HepG2 (cell line): ENCODE results near the gene YIF1A. TPM values are rescaled to one million over a fixed set of nuclear protein-coding genes. Genes with fewer than 3 reads are reported as not detected.

ENCODE experiments used
- ATAC-seq: fragments of 200-7000 bp; cut with Tn5 transposase; 3 replicates; pipeline ENCODE4 v1.9.1; 2020; ENCODE audit warnings: mild to moderate bottlenecking, moderate library complexity
- BruUV-seq: library from RNA; stranded (reverse); fragments of 400-500 nt; replicated peaks from 2 replicates; lab custom pipeline; 2021; lab: Mats Ljungman, UMichigan
- CTCF ChIA-PET: fragments of 300-600 bp; formaldehyde crosslinking; extraction: SDS; loops from one replicate; lab custom pipeline; 2021; ENCODE audit warnings: low total read pairs, inconsistent platforms, low intra/inter-chr PET ratio; lab: Yijun Ruan, JAX
- POLR2A ChIA-PET: fragments of 350-600 bp; sonication (Branson Sonifier 250); formaldehyde crosslinking; loops from one replicate; lab custom pipeline; 2020; ENCODE audit warnings: antibody characterized with exemption, inconsistent platforms; lab: Yijun Ruan, JAX
- DNase-seq: peaks from one replicate; pipeline ENCODE4 v3.0.0-alpha.2; 2015; ENCODE audit warnings: low spot score
- FAIRE-seq: peaks from 3 replicates; lab custom pipeline; 2011; peaks lifted over from hg19 to GRCh38; lab: Jason Lieb, UNC
- H2AFZ ChIP-seq: one replicate; pipeline ENCODE4 v1.6.1; 2011; ENCODE audit warnings: low read length, inconsistent platforms
- H3K27ac ChIP-seq: fragments of 300-600 bp; 3 replicates; pipeline ENCODE4 v1.8.0; 2011; ENCODE audit warnings: mixed run types, mild to moderate bottlenecking, mixed read lengths, low read length, inconsistent platforms; ENCODE audit not compliant: insufficient read depth; ENCODE audit errors: extremely low read length
- H3K27me3 ChIP-seq, 2 experiments: fragments of 200-600 bp in 1 of 2; 2 replicates in 1 of 2; 3 replicates in 1 of 2; pipeline versions ENCODE4 v1.6.0 to v1.8.0; 2011; ENCODE audit warnings: low read length in 2 of 2, mild to moderate bottlenecking in 2 of 2, moderate library complexity in 2 of 2, inconsistent platforms in 1 of 2; ENCODE audit not compliant: insufficient read depth in 2 of 2, control insufficient read depth in 1 of 2
- H3K36me3 ChIP-seq, 2 experiments: fragments of 200-600 bp in 1 of 2; replicated peaks in 1 of 2; 2 replicates in 1 of 2; 3 replicates in 1 of 2; pipeline versions ENCODE4 v1.5.1 to v1.8.0; 2011; ENCODE audit warnings: low read length in 2 of 2, inconsistent platforms in 1 of 2; ENCODE audit not compliant: insufficient read depth in 2 of 2, control insufficient read depth in 1 of 2
- H3K4me1 ChIP-seq: 2 replicates; pipeline ENCODE4 v1.5.1; 2012; ENCODE audit warnings: low read length, inconsistent platforms; ENCODE audit not compliant: insufficient read depth
- H3K4me2 ChIP-seq: 2 replicates; pipeline ENCODE4 v1.6.0; 2011; ENCODE audit warnings: low read depth, low read length, inconsistent platforms
- H3K4me3 ChIP-seq, 3 experiments: fragments of 200-600 bp in 1 of 3; sonication (generic), shearing (Covaris generic) in 1 of 3; replicated peaks in 1 of 3; 2 replicates each; pipeline ENCODE4 v1.5.1; 2011 to 2016; ENCODE audit warnings: low read length in 3 of 3, inconsistent platforms in 2 of 3, low read depth in 2 of 3, mild to moderate bottlenecking in 2 of 3, control low read depth in 1 of 3, mixed read lengths in 1 of 3; ENCODE audit not compliant: insufficient read depth in 1 of 3
- H3K79me2 ChIP-seq: one replicate; pipeline ENCODE4 v1.6.1; 2011; ENCODE audit warnings: low read length, inconsistent platforms; ENCODE audit not compliant: insufficient read depth
- H3K9ac ChIP-seq: 2 replicates; pipeline ENCODE4 v1.6.0; 2011; ENCODE audit warnings: mild to moderate bottlenecking, low read depth, low read length, inconsistent platforms; ENCODE audit not compliant: insufficient read depth
- H3K9me3 ChIP-seq: 2 replicates; pipeline ENCODE4 v1.5.1; 2012; ENCODE audit warnings: mild to moderate bottlenecking, low read length
- H4K20me1 ChIP-seq: 2 replicates; pipeline ENCODE4 v1.6.0; 2011; ENCODE audit warnings: inconsistent platforms, mild to moderate bottlenecking, low read length, moderate library complexity; ENCODE audit not compliant: insufficient read depth
- BCL6 ChIP-seq: IDR thresholded peaks from 2 replicates; pipeline ENCODE4 v1.6.1; 2016; ENCODE audit warnings: missing genetic modification reagents, missing compliant biosample characterization
- HNRNPH1 ChIP-seq: fragments of 200-400 bp; formaldehyde crosslinking; optimal IDR thresholded peaks from 2 replicates; pipeline ENCODE3; 2017; ENCODE audit warnings: mild to moderate bottlenecking, low read depth, low read length
- IRX3 ChIP-seq: sonication (generic); formaldehyde crosslinking; IDR thresholded peaks from 2 replicates; pipeline ENCODE4 v1.8.1; 2023; ENCODE audit warnings: mild to moderate bottlenecking, low read depth, missing genetic modification reagents, borderline replicate concordance
- NCOA1 ChIP-seq: sonication (generic); formaldehyde crosslinking; IDR thresholded peaks from 2 replicates; pipeline ENCODE4 v1.9.0; 2021; ENCODE audit warnings: missing genetic modification reagents
- RCOR2 ChIP-seq: IDR thresholded peaks from 2 replicates; pipeline ENCODE4 v1.6.1; 2016; ENCODE audit warnings: missing biosample characterization, missing genetic modification reagents
- ZBTB38 ChIP-seq: sonication (generic); formaldehyde crosslinking; IDR thresholded peaks from 2 replicates; pipeline ENCODE4 v1.5.1; 2020; ENCODE audit warnings: mild to moderate bottlenecking, missing genetic modification reagents
- ZBTB7A ChIP-seq: sonication (generic); formaldehyde crosslinking; IDR thresholded peaks from 2 replicates; pipeline ENCODE4 v1.8.0; 2022; ENCODE audit warnings: mild to moderate bottlenecking, missing genetic modification reagents
- ZNF34 ChIP-seq: sonication (generic); formaldehyde crosslinking; IDR thresholded peaks from 2 replicates; pipeline ENCODE4 v1.4.0; 2020; ENCODE audit warnings: mild to moderate bottlenecking, missing genetic modification reagents, borderline replicate concordance
- ZNF451 ChIP-seq: sonication (generic); formaldehyde crosslinking; IDR thresholded peaks from 2 replicates; pipeline ENCODE4 v1.5.0; 2020; ENCODE audit warnings: mild to moderate bottlenecking, missing genetic modification reagents
- ZNF589 ChIP-seq: sonication (generic); formaldehyde crosslinking; conservative IDR thresholded peaks from 2 replicates; pipeline ENCODE4 v1.8.0; 2022; ENCODE audit warnings: mild to moderate bottlenecking, moderate library complexity, missing genetic modification reagents
- ZNF614 ChIP-seq: IDR thresholded peaks from 2 replicates; pipeline ENCODE4 v1.6.1; 2018; ENCODE audit warnings: missing biosample characterization, missing genetic modification reagents, inconsistent platforms, borderline replicate concordance
- ZNF639 ChIP-seq: conservative IDR thresholded peaks from 2 replicates; pipeline ENCODE4 v1.6.1; 2018; ENCODE audit warnings: missing genetic modification reagents
- WGBS: methylation state at CpG from one replicate; pipeline ENCODE4 v1.1.6; 2017; ENCODE audit warnings: low lambda C conversion rate; 5-methylcytosine and 5-hydroxymethylcytosine counted together
- in situ Hi-C: cut with HindIII; loops from 2 replicates; pipeline ENCODE4 v1.10.0; 2017; ENCODE audit warnings: low pct_unique_long_range_greater_than_20kb; ENCODE audit not compliant: extremely low pct_ligation_motif_present
- intact Hi-C: fragments of 100-400 bp; cut with micrococcal nuclease; formaldehyde crosslinking; loops from one replicate; pipeline ENCODE4 v1.10.0; 2022; ENCODE audit not compliant: unreplicated experiment
- polyA plus RNA-seq, 8 experiments: library from polyadenylated mRNA; depleted of rRNA in 3 of 8; stranded (reverse) in 7 of 8; unstranded in 1 of 8; fragments of >200 nt; fragmentation: Illumina TruSeq in 4 of 8; extraction: Trizol in 4 of 8; gene quantifications; 2 replicates each; pipeline versions ENCODE4 v1.2.1 to v1.2.3, GENCODE V29; 2011 to 2016; ENCODE audit warnings: low read depth in 4 of 8, missing spikeins in 1 of 8, mixed read lengths in 1 of 8; ENCODE audit not compliant: insufficient read depth in 1 of 8
- total RNA-seq, 5 experiments: library from RNA; depleted of rRNA; stranded (reverse); fragments of >200 nt; fragmentation: Illumina TruSeq; extraction: Trizol; gene quantifications; 2 replicates each; pipeline ENCODE4 v1.2.3, GENCODE V29; 2016; ENCODE audit warnings: low read depth in 1 of 5
- TF ChIP-seq, protein P1 (sequence below): sonication (generic); formaldehyde crosslinking; IDR thresholded peaks from 2 replicates; pipeline ENCODE4 v1.5.0; 2020; ENCODE audit warnings: missing genetic modification reagents

The YIF1A gene
- total and polyA plus RNA-seq, 2 of the 13 experiments (the other 11 are each of a cell fraction or from before 2014, with no cell fraction given) = 133 to 145 TPM

GRCh38 chr11:66337103-66337899 lies 48.4 kb upstream of the YIF1A start:
- no peak for ATAC-seq
- POLR2A ChIA-PET = interaction anchor here (1.1 to 3.6 kb wide), 3 partner anchors 10 to 25 kb away, joined by 5 to 59 read pairs (median 5); partner anchors contain the start of gene B4GAT1
- in situ Hi-C loops = no loop called here

More at GRCh38 chr11:66337103-66337899, 48.4 kb upstream of the YIF1A start:
- intact Hi-C loops = no loop called here
- DNase-seq = no peak
- 90% methylated on average over 3 of the region's 18 CpGs for WGBS
- TF ChIP-seq ZBTB7A (CRISPR knock-in tag) = no peak
- no peak for TF ChIP-seq ZNF614 (CRISPR knock-in tag)
- TF ChIP-seq HNRNPH1 = no peak
- TF ChIP-seq, protein P1, sequence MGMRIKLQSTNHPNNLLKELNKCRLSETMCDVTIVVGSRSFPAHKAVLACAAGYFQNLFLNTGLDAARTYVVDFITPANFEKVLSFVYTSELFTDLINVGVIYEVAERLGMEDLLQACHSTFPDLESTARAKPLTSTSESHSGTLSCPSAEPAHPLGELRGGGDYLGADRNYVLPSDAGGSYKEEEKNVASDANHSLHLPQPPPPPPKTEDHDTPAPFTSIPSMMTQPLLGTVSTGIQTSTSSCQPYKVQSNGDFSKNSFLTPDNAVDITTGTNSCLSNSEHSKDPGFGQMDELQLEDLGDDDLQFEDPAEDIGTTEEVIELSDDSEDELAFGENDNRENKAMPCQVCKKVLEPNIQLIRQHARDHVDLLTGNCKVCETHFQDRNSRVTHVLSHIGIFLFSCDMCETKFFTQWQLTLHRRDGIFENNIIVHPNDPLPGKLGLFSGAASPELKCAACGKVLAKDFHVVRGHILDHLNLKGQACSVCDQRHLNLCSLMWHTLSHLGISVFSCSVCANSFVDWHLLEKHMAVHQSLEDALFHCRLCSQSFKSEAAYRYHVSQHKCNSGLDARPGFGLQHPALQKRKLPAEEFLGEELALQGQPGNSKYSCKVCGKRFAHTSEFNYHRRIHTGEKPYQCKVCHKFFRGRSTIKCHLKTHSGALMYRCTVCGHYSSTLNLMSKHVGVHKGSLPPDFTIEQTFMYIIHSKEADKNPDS (CRISPR knock-in tag) = no peak
- TF ChIP-seq ZNF639 (CRISPR knock-in tag) = no peak
- TF ChIP-seq ZBTB38 (CRISPR knock-in tag) = no peak
- no peak for TF ChIP-seq ZNF451 (CRISPR knock-in tag)
- TF ChIP-seq ZNF34 (CRISPR knock-in tag) = no peak
- TF ChIP-seq NCOA1 (CRISPR knock-in tag) = no peak
- no peak for TF ChIP-seq RCOR2 (CRISPR knock-in tag)
- TF ChIP-seq ZNF589 (CRISPR knock-in tag) = no peak
- TF ChIP-seq IRX3 = no peak
- TF ChIP-seq BCL6 (CRISPR knock-in tag) = no peak
- Histone ChIP-seq H3K79me2 (no peaks in the 10 kb centered on the region), H3K4me1 (peaks cover 19% of the 10 kb centered on the region), H3K9me3 (no peaks in the 10 kb centered on the region), H4K20me1 (no peaks in the 10 kb centered on the region), H3K27me3 (no peaks in the 10 kb centered on the region), H3K4me3 (no peak overlapping the region), H3K27ac (peak overlapping the region; percentile 63), H3K4me2 (no peak overlapping the region), H3K36me3 (peaks cover 19 to 29% of the 10 kb centered on the region in 2 experiments; a peak in 4 of 5 replicates), H2AFZ (no peak overlapping the region), H3K9ac (no peak overlapping the region)
- CTCF ChIA-PET = interaction anchor here (0.8 to 2.1 kb wide), 3 partner anchors 9 to 115 kb away, joined by 3 to 32 read pairs (median 5); no protein-coding TSS in a partner anchor
- no peak for FAIRE-seq
- BruUV-seq = no TSS peak
